GM12872 (cell line): Measurements from ENCODE around the gene IGF2BP2.

ENCODE experiments used
- CTCF ChIP-seq: IDR thresholded peaks from 3 replicates; pipeline ENCODE4 v1.5.1; 2011; ENCODE audit warnings: low read depth, mild to moderate bottlenecking, low read length, moderate library complexity; ENCODE audit not compliant: insufficient read depth

The IGF2BP2 gene

DNA sequence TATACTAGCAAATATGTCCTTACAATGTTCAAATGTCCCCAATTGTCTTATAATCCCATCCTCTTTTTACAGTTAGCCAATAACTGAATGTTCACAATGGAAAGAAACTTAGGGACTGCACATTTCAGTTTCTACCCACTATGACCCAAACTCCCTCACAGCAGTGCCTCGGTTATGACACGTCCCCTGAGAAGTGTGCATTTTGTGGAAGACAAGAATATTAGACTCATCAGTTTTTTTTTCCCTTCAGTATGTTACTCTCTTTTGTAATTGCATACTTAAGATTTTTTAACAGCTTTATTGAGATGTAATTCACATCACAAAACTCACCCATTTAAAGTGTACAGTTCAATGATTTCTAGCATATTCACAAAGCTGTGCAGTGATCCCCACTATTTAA lies 64.8 kb downstream of the IGF2BP2 start:
- TF ChIP-seq CTCF = no peak

- no peak for TF ChIP-seq CTCF
Measured at GRCh38 chr3:185759512-185759911, 65.3 kb downstream of the IGF2BP2 start.

GRCh38 chr3:185758912-185759311 lies 65.9 kb downstream of the IGF2BP2 start:
- TF ChIP-seq CTCF = no peak

GRCh38 chr3:185757176-185757575 lies 67.7 kb downstream of the IGF2BP2 start:
- no peak for TF ChIP-seq CTCF

- TF ChIP-seq CTCF = no peak
Measured at GRCh38 chr3:185756477-185756876, 68.4 kb downstream of the IGF2BP2 start.

DNA sequence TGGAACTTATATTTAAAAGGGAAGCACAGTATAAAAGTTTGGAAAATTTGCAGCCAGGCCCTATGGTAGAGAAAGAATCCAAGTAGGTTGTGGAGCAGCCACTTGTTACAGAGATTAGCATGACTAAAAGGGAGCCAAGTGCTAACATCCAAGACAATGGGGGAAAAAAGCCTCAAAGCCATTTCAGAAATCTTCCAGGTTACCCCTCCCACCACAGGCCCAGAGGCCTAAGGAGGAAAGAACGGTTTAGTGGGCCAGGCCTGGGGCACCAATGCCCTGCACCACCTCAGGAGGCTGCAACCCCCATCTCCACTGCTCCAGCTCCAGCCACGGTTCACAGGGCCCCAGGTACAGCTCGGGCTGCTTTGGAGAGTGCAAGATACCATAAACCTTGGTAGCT lies 69.9 kb downstream of the IGF2BP2 start:
- TF ChIP-seq CTCF = no peak

GRCh38 chr3:185753354-185753753 lies 71.5 kb downstream of the IGF2BP2 start:
- TF ChIP-seq CTCF = no peak

GRCh38 chr3:185750702-185751101 lies 74.1 kb downstream of the IGF2BP2 start:
- TF ChIP-seq CTCF = no peak
